GM21717 (cell line): ENCODE measurements around the gene SHKBP1.

Source experiments
- ATAC-seq: cut with Tn5 transposase; IDR thresholded peaks from one replicate; pipeline ENCODE4 v1.9.1; 2021; ENCODE audit warnings: mild to moderate bottlenecking, moderate library complexity; ENCODE audit not compliant: unreplicated experiment

SHKBP1 gene

DNA sequence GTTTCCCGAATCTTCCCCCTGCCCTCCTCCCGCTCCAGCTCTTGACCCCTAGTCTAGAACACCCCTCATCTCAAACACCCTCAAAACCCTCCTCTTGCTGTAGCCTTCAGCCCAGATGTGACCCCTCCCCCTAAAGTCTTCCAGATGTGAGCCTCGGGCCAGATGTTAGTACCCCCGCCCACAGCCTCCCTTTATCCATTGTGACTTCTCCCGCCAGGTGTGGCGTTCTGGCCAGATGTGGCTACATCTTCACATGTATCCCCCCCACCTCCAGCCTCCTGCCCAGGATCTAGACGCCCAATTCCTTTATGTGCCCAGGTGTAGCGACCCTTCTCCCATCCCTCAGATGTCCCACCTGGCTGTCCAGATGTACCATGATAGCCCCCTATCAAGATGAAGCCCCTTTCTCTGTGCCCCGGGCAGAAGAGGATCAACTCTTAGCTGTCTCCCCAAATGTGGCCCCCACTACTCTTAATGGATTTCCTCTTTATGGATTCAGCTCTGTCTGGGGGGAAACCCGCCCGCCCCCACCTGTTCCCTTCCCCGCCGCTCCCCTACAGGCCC is 24.0 kb downstream of the SHKBP1 start:
- no peak for ATAC-seq

DNA sequence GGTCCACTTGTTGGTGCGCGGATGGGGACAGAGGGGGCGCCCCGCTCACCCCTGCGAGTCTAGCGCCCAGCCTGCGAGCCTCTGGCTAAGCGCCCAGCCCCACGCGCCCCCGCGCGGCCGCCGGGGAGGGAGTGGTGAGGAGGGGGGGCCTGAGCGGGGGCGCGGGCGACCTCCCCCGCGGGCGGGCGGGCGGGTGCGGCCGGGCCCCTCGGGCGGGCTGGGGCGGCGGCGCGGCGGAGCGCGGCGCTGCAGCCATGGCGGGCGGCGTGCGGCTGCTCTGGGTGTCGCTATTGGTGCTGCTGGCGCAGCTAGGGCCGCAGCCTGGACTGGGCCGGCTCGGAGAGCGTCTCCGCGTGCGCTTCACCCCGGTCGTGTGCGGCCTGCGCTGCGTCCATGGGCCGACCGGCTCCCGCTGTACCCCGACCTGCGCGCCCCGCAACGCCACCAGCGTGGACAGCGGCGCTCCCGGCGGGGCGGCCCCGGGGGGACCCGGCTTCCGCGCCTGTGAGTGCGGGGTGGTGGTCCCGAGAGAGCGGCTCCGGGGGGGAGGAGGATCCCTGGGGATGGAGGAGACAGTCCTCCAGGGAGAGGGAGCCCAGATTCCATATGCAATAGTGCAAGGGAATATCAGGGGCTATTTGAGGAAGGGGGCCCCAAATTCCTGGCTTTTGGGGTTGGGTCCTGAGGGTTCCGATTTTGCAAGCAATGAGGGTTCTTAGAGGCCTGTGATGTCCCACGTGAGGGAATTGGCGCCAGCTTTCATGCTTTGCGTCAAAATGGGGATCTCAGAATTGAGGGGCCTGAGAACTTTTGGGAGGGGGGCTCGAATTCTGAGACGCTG is 24.7 kb downstream of the SHKBP1 start, which contains the start of gene LTBP4:
Gene LTBP4 (plus strand): TSS at position 236 of the 841 bp plus-strand sequence. CDS start 19 bp downstream, at position 255.
- ATAC-seq, result no peak

DNA sequence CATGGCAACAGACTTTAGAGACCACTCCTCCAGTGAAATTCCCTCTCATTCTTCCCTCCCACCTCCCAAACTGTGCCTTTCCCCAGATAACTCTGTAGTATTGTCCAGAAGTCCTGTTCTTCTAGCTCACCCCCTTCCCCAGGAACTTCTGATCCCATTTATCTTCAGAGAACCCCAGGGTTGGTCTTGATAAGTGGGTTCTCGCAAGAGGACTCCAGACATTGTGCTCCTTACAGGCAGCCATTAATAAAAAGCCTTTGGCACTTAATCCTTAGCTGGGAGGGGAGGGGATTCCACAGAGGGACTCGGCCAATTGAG is 26.4 kb downstream of the SHKBP1 start:
- ATAC-seq, result no peak

DNA sequence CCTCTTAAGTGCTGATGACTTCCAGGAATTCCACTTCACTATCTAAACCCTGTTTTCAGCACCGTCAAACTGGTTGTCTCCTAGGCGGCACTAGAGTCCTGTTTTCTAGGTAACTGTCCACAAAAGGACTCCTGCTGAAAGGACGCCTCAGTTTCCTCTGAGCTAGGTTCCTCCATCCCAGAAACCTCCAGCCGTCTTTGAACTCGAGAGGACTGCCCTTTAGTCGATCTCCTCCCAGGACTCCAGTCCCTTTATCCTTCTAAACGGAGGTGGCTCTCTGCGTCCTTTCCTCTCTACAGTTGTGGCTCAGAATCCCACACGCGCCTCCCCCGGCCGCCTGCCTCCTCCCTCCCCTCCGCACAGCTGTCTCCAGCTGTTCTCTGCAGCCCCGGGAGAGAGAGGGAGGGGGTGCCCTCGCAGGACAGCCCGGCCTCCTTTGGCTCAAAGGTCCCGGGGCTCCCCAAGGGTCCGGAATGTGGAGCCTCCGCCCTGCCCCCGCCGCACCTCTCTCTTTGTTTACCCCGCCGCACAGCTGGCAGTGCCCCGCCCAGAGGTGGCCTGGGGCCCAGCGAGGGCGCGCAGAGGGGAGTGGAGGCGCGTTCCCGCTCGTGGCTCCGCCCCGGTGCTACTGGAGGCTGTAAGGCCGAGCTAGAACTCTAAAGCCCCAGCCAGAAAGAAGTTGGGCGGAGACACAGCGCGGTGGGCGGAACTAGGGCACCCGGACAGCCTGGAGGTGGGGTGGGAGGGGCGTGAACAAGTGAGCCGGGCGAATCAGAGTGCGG is 26.9 kb downstream of the SHKBP1 start:
- ATAC-seq, result peak; percentile 51

DNA sequence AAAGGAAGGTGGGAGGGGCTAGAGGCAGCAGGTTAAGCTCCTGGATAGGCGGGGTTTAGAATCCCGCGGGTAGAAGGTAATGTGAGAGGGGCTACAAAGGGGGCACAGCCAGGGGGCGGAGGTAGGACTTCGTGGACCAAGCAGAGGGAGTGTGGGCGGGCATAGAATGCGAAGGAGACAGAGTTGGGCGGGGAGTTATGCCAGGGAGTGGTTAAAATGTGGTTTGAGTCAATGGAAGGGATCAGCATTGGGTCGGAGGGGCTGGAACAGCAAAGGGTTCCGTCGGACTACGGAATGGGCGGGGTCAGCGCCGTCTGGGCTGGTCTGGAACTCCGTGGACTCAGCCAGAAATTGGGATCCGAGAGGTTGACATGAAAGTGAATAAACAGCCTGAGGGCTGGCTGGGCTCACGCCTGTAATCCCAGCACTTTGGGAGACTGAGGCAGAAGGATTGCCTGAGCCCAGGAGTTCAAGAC is 27.5 kb downstream of the SHKBP1 start:
- ATAC-seq, result no peak

DNA sequence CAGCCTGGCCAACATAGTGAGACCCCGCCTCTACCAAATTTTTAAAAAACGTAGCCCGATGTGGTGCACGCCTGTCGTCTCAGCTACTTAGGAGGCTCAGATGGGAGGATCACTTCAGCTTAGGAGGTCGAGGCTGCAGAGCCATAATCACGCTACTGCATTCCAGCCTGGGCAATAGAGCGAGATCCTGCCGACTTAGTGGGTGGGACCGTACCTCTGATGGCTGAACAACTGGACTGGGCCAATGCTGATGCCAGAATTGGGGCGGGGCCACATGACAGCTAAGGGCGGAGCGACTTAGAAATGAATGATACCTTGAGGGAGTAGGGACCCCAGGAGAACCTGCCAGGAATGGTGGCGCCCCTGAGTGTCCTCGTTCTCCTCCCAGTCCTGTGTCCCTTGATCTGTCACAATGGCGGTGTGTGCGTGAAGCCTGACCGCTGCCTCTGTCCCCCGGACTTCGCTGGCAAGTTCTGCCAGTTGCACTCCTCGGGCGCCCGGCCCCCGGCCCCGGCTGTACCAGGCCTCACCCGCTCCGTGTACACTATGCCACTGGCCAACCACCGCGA is 28.1 kb downstream of the SHKBP1 start:
- ATAC-seq, result no peak

DNA sequence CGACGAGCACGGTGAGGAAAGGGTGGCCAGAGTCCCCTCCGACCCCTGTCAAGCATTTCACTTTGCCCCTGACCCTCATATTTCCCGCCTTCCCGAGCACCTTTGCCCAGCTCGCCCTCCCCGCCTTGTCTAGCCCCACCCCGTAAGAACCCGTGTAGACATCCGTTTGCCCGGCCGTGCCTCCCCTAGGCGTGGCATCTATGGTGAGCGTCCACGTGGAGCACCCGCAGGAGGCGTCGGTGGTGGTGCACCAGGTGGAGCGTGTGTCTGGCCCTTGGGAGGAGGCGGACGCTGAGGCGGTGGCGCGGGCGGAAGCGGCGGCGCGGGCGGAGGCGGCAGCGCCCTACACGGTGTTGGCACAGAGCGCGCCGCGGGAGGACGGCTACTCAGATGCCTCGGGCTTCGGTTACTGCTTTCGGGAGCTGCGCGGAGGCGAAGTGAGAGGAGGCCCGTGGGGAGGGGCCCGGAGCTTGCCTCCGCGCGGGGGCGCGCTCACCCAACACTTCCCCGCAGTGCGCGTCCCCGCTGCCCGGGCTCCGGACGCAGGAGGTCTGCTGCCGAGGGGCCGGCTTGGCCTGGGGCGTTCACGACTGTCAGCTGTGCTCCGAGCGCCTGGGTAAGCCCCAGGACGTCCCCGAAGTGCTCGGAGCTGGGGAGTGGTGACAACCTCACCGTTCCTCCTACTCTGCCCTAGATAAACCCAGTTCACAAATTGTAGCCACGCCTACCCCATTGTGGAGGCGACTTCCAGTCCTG is 28.7 kb downstream of the SHKBP1 start:
- no peak for ATAC-seq

DNA sequence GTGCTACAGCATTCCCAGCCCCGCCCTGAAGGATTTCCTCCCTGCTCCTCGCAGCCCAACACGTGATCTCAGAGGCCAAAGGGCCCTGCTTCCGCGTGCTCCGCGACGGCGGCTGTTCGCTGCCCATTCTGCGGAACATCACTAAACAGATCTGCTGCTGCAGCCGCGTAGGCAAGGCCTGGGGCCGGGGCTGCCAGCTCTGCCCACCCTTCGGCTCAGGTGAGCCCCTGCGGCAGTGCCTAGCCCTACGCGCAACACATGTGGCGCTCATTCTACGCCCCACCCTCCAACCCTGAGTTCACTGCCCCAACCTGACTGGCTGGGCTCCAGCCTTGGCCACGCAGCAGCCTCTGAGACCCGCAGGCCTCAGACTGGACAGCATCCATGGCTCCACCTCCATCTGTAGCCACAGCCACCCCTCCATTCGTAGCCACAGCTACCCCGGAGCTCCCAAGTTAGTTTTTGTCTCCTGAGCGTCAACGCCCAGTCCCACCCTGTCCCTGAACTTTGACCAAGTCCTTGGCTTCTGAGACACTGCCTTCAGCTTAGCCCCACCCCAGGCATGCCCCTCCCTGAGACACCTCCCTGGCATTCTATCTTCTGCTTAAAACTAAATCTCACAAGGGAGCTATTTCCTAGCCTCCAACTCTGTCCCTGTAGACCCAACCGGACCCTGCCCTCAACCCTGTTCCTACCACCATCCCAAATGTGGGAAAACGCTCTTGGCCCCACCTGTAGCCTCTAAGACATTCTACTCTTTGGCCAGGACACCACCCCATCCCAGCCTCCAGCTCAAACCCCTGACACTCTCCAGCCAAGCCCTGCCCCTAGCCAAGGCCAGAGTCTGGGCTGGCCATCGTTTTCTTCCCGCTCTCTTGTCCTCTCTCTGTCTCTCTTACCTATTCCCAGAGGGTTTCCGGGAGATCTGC is 30.9 kb downstream of the SHKBP1 start:
- no peak for ATAC-seq

DNA sequence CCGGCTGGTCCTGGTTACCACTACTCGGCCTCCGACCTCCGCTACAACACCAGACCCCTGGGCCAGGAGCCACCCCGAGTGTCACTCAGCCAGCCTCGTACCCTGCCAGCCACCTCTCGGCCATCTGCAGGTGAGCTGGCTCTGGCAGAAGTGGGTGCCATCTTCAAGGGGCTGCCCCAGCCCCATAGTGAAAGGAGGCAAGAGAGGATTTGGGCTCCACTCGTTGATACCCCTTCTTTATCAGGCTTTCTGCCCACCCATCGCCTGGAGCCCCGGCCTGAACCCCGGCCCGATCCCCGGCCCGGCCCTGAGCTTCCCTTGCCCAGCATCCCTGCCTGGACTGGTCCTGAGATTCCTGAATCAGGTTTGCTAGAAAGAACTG is 31.6 kb downstream of the SHKBP1 start:
- no peak for ATAC-seq

DNA sequence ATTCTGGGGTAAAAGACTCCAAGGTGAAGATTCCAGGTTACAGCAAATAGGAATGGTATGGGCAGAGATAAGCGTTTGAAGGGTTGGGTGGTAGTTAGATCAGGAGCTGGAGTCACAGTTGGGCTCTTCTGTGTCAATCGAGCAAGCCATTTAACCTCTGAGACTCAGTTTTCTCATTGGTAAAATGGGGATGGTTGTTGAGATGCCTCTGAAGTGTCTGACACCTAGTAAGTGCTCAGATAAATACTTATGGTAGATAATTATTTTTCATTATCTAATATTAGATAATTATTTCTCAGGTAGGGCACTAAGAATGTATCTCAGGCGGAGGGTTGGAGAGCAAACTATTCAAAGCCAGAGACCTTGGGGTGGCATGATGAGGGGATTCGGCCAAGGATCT is 32.3 kb downstream of the SHKBP1 start:
- no peak for ATAC-seq

DNA sequence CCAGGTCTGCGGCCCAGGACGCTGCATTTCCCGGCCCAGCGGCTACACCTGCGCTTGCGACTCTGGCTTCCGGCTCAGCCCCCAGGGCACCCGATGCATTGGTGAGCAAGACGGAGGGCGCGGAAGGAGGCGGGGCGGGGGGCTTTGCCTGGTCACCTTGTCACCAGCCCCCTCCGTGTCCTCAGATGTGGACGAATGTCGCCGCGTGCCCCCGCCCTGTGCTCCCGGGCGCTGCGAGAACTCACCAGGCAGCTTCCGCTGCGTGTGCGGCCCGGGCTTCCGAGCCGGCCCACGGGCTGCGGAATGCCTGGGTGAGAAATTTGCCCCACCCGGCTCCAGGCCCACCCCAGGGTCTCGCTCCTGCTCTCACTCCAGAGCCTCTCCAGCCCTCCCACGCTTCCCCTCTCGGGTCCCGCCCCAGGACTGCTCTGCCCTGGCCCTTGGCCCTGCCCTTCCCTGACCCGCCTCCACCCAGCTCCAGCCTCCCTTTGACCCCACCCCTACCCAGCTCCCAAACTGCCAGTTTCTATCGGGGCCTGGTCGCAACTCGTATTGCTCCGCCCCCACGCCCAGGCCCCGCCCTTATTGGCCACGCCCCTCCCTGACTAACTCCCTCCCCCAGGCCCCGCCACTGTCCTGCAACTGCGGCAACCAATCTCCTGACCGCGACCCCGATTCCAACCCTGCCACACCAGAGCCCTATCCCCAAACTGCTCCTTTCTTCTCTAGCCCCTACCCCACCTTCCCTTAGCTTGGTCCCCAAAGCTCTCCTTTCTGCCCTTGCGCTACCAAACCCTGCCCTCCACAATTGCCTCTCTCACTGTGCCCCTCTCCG is 33.1 kb downstream of the SHKBP1 start:
- ATAC-seq, result peak; percentile 35

DNA sequence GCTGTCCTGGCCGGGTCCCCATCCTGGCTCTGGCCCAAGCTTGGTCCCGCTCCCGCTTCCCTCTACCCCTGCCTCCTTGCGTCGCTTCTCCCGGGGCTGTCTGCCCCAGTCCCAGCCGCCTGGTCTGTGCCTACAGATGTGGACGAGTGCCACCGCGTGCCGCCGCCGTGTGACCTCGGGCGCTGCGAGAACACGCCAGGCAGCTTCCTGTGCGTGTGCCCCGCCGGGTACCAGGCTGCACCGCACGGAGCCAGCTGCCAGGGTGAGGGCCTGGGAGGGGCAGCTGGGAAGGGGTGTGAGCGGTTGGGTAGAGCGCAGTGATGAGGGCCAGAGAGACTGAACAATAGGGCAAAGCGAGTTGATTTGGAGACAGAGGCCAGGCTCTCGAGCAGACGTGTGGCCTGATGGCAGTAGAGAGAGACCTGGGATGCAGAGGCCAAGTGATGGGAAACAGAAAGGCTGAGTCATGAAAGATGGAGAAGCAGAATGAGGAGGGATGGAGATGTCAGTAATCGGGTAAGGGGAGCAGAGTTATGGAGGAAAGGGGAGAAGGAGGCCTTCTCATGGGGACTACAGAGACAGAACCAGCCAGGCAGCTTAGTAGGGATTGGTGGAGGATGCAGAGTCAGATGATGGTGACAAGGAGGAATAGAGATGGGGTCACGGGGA is 33.9 kb downstream of the SHKBP1 start:
- ATAC-seq, result no peak

DNA sequence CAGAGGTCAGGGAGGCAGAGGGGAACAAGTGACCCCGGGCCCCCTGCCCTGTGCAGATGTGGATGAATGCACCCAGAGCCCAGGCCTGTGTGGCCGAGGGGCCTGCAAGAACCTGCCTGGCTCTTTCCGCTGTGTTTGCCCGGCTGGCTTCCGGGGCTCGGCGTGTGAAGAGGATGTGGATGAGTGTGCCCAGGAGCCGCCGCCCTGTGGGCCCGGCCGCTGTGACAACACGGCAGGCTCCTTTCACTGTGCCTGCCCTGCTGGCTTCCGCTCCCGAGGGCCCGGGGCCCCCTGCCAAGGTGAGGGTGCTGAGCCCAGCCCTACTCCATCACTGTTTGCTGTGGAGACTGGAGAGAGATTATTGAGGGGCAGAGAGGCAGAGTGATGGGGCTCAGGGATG is 34.4 kb downstream of the SHKBP1 start:
- no peak for ATAC-seq

DNA sequence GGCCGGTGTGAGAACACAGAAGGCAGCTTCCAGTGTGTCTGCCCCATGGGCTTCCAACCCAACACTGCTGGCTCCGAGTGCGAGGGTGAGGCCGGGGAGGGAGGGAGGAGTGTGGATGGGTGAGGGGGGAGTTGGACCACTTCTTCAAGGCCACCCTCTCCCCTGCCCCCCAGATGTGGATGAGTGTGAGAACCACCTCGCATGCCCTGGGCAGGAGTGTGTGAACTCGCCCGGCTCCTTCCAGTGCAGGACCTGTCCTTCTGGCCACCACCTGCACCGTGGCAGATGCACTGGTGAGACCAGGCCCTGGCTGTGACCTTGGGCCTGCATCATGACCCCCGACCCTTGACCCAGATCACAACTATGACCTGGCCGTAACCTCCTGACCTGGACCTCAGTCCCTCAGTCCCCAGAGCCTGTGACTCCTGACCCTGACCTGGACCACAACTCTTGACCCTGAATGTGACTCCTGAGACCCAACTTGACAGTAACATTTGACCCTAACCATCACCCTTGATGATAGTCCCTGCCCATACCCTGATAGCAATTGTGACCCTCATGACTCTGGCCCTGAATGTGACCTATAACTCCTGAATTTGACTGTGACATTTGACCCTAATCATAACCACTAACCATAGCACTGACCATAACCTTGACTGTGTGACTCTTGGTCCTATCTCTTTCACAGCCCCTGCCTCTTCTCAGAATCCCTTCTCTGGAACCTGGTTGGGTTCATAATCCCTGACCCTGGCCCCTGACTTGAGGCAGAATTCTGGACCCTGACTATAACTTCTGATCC is 35.4 kb downstream of the SHKBP1 start:
- no peak for ATAC-seq

DNA sequence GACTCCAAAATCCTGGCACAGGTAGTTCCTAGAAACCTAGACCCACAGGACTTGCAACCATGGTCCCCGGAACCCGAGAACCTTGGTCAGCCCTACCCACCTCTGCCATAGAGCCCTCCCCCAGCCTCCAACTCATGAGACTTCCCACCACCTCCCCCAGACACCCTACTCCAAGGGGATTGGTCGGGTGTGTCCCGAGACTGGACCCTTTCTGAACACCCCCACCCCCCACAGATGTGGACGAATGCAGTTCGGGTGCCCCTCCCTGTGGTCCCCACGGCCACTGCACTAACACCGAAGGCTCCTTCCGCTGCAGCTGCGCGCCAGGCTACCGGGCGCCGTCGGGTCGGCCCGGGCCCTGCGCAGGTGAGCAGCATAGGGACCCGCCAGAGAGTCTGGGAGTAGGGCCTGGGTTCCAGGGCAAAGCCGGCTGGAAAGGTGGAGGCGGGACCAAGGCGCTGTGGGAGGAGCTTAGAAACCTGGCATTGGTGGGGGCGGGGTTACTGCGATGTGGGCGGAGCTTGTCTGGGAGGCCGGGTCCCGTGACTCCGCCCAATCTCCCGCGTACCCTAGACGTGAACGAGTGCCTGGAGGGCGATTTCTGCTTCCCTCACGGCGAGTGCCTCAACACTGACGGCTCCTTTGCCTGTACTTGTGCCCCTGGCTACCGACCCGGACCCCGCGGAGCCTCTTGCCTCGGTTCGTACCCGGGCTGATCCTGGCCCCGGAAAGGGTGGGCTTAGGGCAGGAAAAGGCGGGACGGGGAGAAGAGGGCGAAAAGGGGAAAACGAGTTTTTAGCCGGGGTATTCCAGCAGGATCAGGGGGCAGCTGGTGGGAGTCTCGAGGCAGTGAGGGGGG is 36.4 kb downstream of the SHKBP1 start:
- no peak for ATAC-seq
